ENCODE results near the gene PNMT.

The PNMT gene

GRCh38 chr17:39667945-39668924, at the start of gene PNMT:
Gene PNMT (plus strand): TSS chr17:39668453. CDS start chr17:39668476, 23 bp downstream.
- H3K36me3 ChIP-seq (ENCODE audit: control insufficient read depth, insufficient read depth, low read length), result no peaks in the 10 kb centered on the region
- peak within 1 kb of the TSS; percentile 43 for H3K9ac ChIP-seq (ENCODE audit: low read length)
- peaks cover 65% of the 10 kb centered on the region for H3K27me3 ChIP-seq (ENCODE audit: control insufficient read depth, insufficient read depth, low read length)
- no peak within 1 kb of the TSS for H3K4me3 ChIP-seq (ENCODE audit: low read length)
- no peaks in the 10 kb centered on the region for H3K9me3 ChIP-seq (ENCODE audit: control insufficient read depth, low read length)
- H3K4me1 ChIP-seq (ENCODE audit: control insufficient read depth, insufficient read depth, low read length), result peaks cover 64% of the 10 kb centered on the region

GRCh38 chr17:39618956-39619785, 49.1 kb upstream of the PNMT start:
- Histone ChIP-seq H3K9ac (ENCODE audit: low read length) (peak overlapping the region; percentile 68), H3K27me3 (ENCODE audit: control insufficient read depth, insufficient read depth, low read length) (peaks cover 7% of the 10 kb centered on the region), H3K36me3 (ENCODE audit: control insufficient read depth, insufficient read depth, low read length) (no peaks in the 10 kb centered on the region), H3K4me3 (ENCODE audit: low read length) (peak overlapping the region; percentile 31), H3K4me1 (ENCODE audit: control insufficient read depth, insufficient read depth, low read length) (peaks cover 24% of the 10 kb centered on the region), H3K9me3 (ENCODE audit: control insufficient read depth, low read length) (no peaks in the 10 kb centered on the region)

- peaks cover 27% of the 10 kb centered on the region for H3K4me1 ChIP-seq (ENCODE audit: control insufficient read depth, insufficient read depth, low read length)
- H3K9ac ChIP-seq (ENCODE audit: low read length), result no peak overlapping the region
- H3K27me3 ChIP-seq (ENCODE audit: control insufficient read depth, insufficient read depth, low read length), result peaks cover 7% of the 10 kb centered on the region
- H3K36me3 ChIP-seq (ENCODE audit: control insufficient read depth, insufficient read depth, low read length), result no peaks in the 10 kb centered on the region
- H3K9me3 ChIP-seq (ENCODE audit: control insufficient read depth, low read length), result no peaks in the 10 kb centered on the region
- no peak overlapping the region for H3K4me3 ChIP-seq (ENCODE audit: low read length)
These were observed 48.5 kb upstream of the PNMT start for GRCh38 chr17:39619786-39620101.

GRCh38 chr17:39621523-39622379, 46.5 kb upstream of the PNMT start:
- H3K4me1 ChIP-seq (ENCODE audit: control insufficient read depth, insufficient read depth, low read length), result peaks cover 47% of the 10 kb centered on the region

GRCh38 chr17:39622380-39623006, 45.8 kb upstream of the PNMT start:
- peaks cover 23% of the 10 kb centered on the region for H3K27me3 ChIP-seq (ENCODE audit: control insufficient read depth, insufficient read depth, low read length)
- H3K9ac ChIP-seq (ENCODE audit: low read length), result no peak overlapping the region
- H3K36me3 ChIP-seq (ENCODE audit: control insufficient read depth, insufficient read depth, low read length), result no peaks in the 10 kb centered on the region
- H3K4me1 ChIP-seq (ENCODE audit: control insufficient read depth, insufficient read depth, low read length), result peaks cover 51% of the 10 kb centered on the region
- H3K4me3 ChIP-seq (ENCODE audit: low read length), result no peak overlapping the region
- no peaks in the 10 kb centered on the region for H3K9me3 ChIP-seq (ENCODE audit: control insufficient read depth, low read length)

More at GRCh38 chr17:39621523-39622379, 46.5 kb upstream of the PNMT start:
- no peak overlapping the region for H3K4me3 ChIP-seq (ENCODE audit: low read length)
- peaks cover 16% of the 10 kb centered on the region for H3K27me3 ChIP-seq (ENCODE audit: control insufficient read depth, insufficient read depth, low read length)
- H3K9ac ChIP-seq (ENCODE audit: low read length), result no peak overlapping the region
- no peaks in the 10 kb centered on the region for H3K9me3 ChIP-seq (ENCODE audit: control insufficient read depth, low read length)
- no peaks in the 10 kb centered on the region for H3K36me3 ChIP-seq (ENCODE audit: control insufficient read depth, insufficient read depth, low read length)

GRCh38 chr17:39623356-39623950, 44.8 kb upstream of the PNMT start:
- Histone ChIP-seq H3K27me3 (ENCODE audit: control insufficient read depth, insufficient read depth, low read length) (peaks cover 28% of the 10 kb centered on the region), H3K36me3 (ENCODE audit: control insufficient read depth, insufficient read depth, low read length) (no peaks in the 10 kb centered on the region), H3K9me3 (ENCODE audit: control insufficient read depth, low read length) (no peaks in the 10 kb centered on the region), H3K4me1 (ENCODE audit: control insufficient read depth, insufficient read depth, low read length) (peaks cover 59% of the 10 kb centered on the region), H3K4me3 (ENCODE audit: low read length) (no peak overlapping the region), H3K9ac (ENCODE audit: low read length) (peak overlapping the region; percentile 50)

GRCh38 chr17:39624313-39624712, 43.9 kb upstream of the PNMT start:
- Histone ChIP-seq H3K9me3 (ENCODE audit: control insufficient read depth, low read length) (no peaks in the 10 kb centered on the region), H3K36me3 (ENCODE audit: control insufficient read depth, insufficient read depth, low read length) (no peaks in the 10 kb centered on the region), H3K9ac (ENCODE audit: low read length) (no peak overlapping the region), H3K27me3 (ENCODE audit: control insufficient read depth, insufficient read depth, low read length) (peaks cover 28% of the 10 kb centered on the region), H3K4me1 (ENCODE audit: control insufficient read depth, insufficient read depth, low read length) (peaks cover 59% of the 10 kb centered on the region), H3K4me3 (ENCODE audit: low read length) (no peak overlapping the region)

GRCh38 chr17:39625198-39625785, 43.0 kb upstream of the PNMT start:
- Histone ChIP-seq H3K4me3 (ENCODE audit: low read length) (no peak overlapping the region), H3K9me3 (ENCODE audit: control insufficient read depth, low read length) (no peaks in the 10 kb centered on the region), H3K4me1 (ENCODE audit: control insufficient read depth, insufficient read depth, low read length) (peaks cover 64% of the 10 kb centered on the region), H3K36me3 (ENCODE audit: control insufficient read depth, insufficient read depth, low read length) (no peaks in the 10 kb centered on the region), H3K27me3 (ENCODE audit: control insufficient read depth, insufficient read depth, low read length) (peaks cover 28% of the 10 kb centered on the region), H3K9ac (ENCODE audit: low read length) (no peak overlapping the region)

- peak within 1 kb of the TSS; percentile 76 for H3K9ac ChIP-seq (ENCODE audit: low read length)
- H3K4me3 ChIP-seq (ENCODE audit: low read length), result peak within 1 kb of the TSS; percentile 47
- H3K9me3 ChIP-seq (ENCODE audit: control insufficient read depth, low read length), result no peaks in the 10 kb centered on the region
- peaks cover 67% of the 10 kb centered on the region for H3K4me1 ChIP-seq (ENCODE audit: control insufficient read depth, insufficient read depth, low read length)
- H3K27me3 ChIP-seq (ENCODE audit: control insufficient read depth, insufficient read depth, low read length), result peaks cover 28% of the 10 kb centered on the region
- H3K36me3 ChIP-seq (ENCODE audit: control insufficient read depth, insufficient read depth, low read length), result no peaks in the 10 kb centered on the region
These were observed 41.8 kb upstream of the PNMT start, which contains the start of gene PPP1R1B for GRCh38 chr17:39626171-39627046. Gene PPP1R1B (plus strand): TSS chr17:39626952. CDS start chr17:39627393, 441 bp downstream.

Data from mucosa of stomach (tissue), 1 donor.